Right lobe of liver (tissue), 4 donors: Measurements from ENCODE around the gene WNT9B.

Source experiments
- POLR2A ChIP-seq: fragments of 450-650 bp; IDR thresholded peaks from one replicate; pipeline ENCODE4 v1.6.1; 2017; ENCODE audit warnings: antibody characterized with exemption, mild to moderate bottlenecking
- TF ChIP-seq, protein P1 (sequence below), 4 donors: fragments of 200-600 bp in 3 of 4; fragments of 450-650 bp in 1 of 4; IDR thresholded peaks; one replicate each; pipeline versions ENCODE4 v1.5.1 to v1.8.0; 2016 to 2022; ENCODE audit warnings: antibody characterized with exemption in 4 of 4, mild to moderate bottlenecking in 2 of 4
- donor health status: DM: no; HTN: no; CAD: no.
- donor health status: DM: no; HTN: no; CAD: no.
- donor health status: DM: no; HTN: yes; CAD: no.

DNA sequence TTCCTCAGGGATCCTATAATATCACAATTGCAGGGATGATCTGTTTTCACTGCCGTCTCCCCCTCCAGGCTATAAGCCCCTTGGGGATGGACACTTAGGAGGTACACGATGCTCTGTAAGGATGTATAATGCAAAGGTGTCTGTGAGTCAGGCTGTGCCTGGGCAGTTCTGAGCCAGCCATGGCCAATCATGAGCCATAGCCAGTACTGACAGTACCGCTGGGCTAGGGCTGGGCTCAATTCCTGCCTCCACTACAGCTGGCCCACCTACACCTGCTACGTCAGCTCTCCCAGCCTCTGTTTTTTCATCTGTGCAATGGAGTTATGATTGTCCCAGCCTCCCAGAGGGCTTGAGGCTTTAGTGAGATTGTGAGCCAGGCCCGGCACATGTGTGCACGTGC lies 2.8 kb upstream of the WNT9B start:
- TF ChIP-seq, protein P1, sequence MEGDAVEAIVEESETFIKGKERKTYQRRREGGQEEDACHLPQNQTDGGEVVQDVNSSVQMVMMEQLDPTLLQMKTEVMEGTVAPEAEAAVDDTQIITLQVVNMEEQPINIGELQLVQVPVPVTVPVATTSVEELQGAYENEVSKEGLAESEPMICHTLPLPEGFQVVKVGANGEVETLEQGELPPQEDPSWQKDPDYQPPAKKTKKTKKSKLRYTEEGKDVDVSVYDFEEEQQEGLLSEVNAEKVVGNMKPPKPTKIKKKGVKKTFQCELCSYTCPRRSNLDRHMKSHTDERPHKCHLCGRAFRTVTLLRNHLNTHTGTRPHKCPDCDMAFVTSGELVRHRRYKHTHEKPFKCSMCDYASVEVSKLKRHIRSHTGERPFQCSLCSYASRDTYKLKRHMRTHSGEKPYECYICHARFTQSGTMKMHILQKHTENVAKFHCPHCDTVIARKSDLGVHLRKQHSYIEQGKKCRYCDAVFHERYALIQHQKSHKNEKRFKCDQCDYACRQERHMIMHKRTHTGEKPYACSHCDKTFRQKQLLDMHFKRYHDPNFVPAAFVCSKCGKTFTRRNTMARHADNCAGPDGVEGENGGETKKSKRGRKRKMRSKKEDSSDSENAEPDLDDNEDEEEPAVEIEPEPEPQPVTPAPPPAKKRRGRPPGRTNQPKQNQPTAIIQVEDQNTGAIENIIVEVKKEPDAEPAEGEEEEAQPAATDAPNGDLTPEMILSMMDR (IDR thresholded peaks at IDR 0.05), result no peak
- TF ChIP-seq POLR2A, result no peak
